Neural progenitor cell (in vitro differentiated cells): ENCODE measurements around the gene LPIN1. TPM values are rescaled to one million over a fixed set of nuclear protein-coding genes. Genes with fewer than 3 reads are reported as not detected.

Source experiments
- DNase-seq: peaks from one replicate; pipeline ENCODE4 v3.0.0-alpha.2; 2016; ENCODE audit warnings: low spot score
- H2AFZ ChIP-seq: fragments of 200-600 bp; sonication (generic); replicated peaks from 2 replicates; pipeline ENCODE4 v1.6.1; 2016; ENCODE audit warnings: antibody characterized with exemption
- H3F3A ChIP-seq: fragments of 200-600 bp; sonication (generic); 2 replicates; pipeline ENCODE4 v1.6.1; 2016; ENCODE audit warnings: antibody characterized with exemption, low read depth
- H3K27ac ChIP-seq: fragments of 200-600 bp; sonication (generic); 2 replicates; pipeline ENCODE4 v1.5.1; 2016; ENCODE audit warnings: mild to moderate bottlenecking
- H3K27me3 ChIP-seq: fragments of 200-600 bp; sonication (generic); 2 replicates; pipeline ENCODE4 v1.6.1; 2016; ENCODE audit warnings: mild to moderate bottlenecking, moderate library complexity
- H3K36me3 ChIP-seq: fragments of 200-600 bp; sonication (generic); 2 replicates; pipeline ENCODE4 v1.5.1; 2016
- H3K4me1 ChIP-seq: fragments of 200-600 bp; sonication (generic); 2 replicates; pipeline ENCODE4 v1.6.1; 2016; ENCODE audit warnings: mixed run types
- H3K4me2 ChIP-seq: fragments of 200-600 bp; sonication (generic); 2 replicates; pipeline ENCODE4 v1.6.1; 2016
- H3K4me3 ChIP-seq: fragments of 200-600 bp; sonication (generic); 2 replicates; pipeline ENCODE4 v1.5.1; 2016
- H3K79me2 ChIP-seq: fragments of 200-600 bp; sonication (generic); 2 replicates; pipeline ENCODE4 v1.6.1; 2016; ENCODE audit warnings: low read depth
- H3K9ac ChIP-seq: fragments of 200-600 bp; sonication (generic); 2 replicates; pipeline ENCODE4 v1.6.1; 2016
- H3K9me3 ChIP-seq: fragments of 200-600 bp; sonication (generic); 2 replicates; pipeline ENCODE4 v1.5.1; 2016; ENCODE audit warnings: low read depth
- H4K20me1 ChIP-seq: fragments of 200-600 bp; sonication (generic); 2 replicates; pipeline ENCODE4 v1.6.1; 2016; ENCODE audit warnings: low read depth
- H3K27ac Mint-ChIP-seq: 3 replicates; pipeline ENCODE4 v1.8.0; 2021; ENCODE audit warnings: mixed read lengths
- H3K27me3 Mint-ChIP-seq: 2 replicates; pipeline ENCODE4 v1.8.0; 2022; ENCODE audit warnings: low read depth, mild to moderate bottlenecking, inconsistent platforms, moderate library complexity, mixed read lengths; ENCODE audit not compliant: insufficient read depth
- H3K36me3 Mint-ChIP-seq: 3 replicates; pipeline ENCODE4 v1.8.0; 2021; ENCODE audit warnings: mixed read lengths
- H3K4me1 Mint-ChIP-seq: 3 replicates; pipeline ENCODE4 v1.8.0; 2021; ENCODE audit warnings: mixed read lengths
- H3K4me3 Mint-ChIP-seq: 3 replicates; pipeline ENCODE4 v1.8.0; 2021; ENCODE audit warnings: mild to moderate bottlenecking, moderate library complexity, mixed read lengths
- H3K9me3 Mint-ChIP-seq: 3 replicates; pipeline ENCODE4 v1.8.0; 2020; ENCODE audit warnings: mixed read lengths
- EZH2 ChIP-seq: fragments of 200-600 bp; sonication (generic); IDR thresholded peaks from 2 replicates; pipeline ENCODE4 v1.6.1; 2017; ENCODE audit warnings: antibody characterized with exemption, mild to moderate bottlenecking, moderate library complexity
- EZH2phosphoT487 ChIP-seq: fragments of 200-600 bp; sonication (generic); IDR thresholded peaks from 2 replicates; pipeline ENCODE4 v1.6.1; 2017; ENCODE audit warnings: antibody characterized with exemption
- total RNA-seq: library from RNA; depleted of rRNA; stranded (reverse); fragments of >200 nt; gene quantifications from 2 replicates; pipeline ENCODE4 v1.2.3, GENCODE V29; 2015; ENCODE audit warnings: low replicate concordance
- TF ChIP-seq, protein P1 (sequence below): fragments of 200-600 bp; sonication (generic); IDR thresholded peaks from 2 replicates; pipeline ENCODE4 v1.5.1; 2017; ENCODE audit warnings: antibody characterized with exemption, mild to moderate bottlenecking

LPIN1 gene
- total RNA-seq, 1 donor from 2014 or later, result 18.0 TPM

DNA sequence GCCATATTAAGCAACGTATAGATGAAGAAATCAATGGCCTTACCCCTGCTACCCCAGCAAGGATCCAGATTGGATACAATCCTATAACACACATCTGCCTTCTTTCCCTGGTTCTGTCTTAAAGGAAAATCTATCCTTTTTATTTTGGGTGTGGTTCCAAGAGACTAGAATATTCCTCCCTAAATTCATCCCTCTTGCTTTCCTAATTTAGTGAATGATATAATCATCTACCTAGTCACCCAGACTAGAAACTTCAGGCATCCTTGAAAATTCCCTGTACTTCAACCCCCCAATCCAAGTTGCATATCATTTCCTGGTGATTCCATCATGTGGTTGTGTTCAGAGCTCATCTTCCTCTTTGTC, 35.1 kb upstream of the LPIN1 start:
- H3K27ac Mint-ChIP-seq, result peak overlapping the region; percentile 18
- Histone ChIP-seq H3K4me3 (no peak overlapping the region), H2AFZ (no peak overlapping the region), H3K36me3 (no peaks in the 10 kb centered on the region), H3K4me2 (no peak overlapping the region), H3K9me3 (no peaks in the 10 kb centered on the region), H3K4me1 (no peaks in the 10 kb centered on the region), H4K20me1 (no peaks in the 10 kb centered on the region), H3K9ac (no peak overlapping the region), H3K27me3 (no peaks in the 10 kb centered on the region), H3K79me2 (no peaks in the 10 kb centered on the region), H3F3A (no peaks in the 10 kb centered on the region), H3K27ac (no peak overlapping the region)
- peaks cover 3% of the 10 kb centered on the region for H3K9me3 Mint-ChIP-seq
- H3K27me3 Mint-ChIP-seq, result peaks cover 12% of the 10 kb centered on the region
- DNase-seq, result no peak
- peaks cover 24% of the 10 kb centered on the region for H3K4me1 Mint-ChIP-seq
- TF ChIP-seq EZH2phosphoT487, result no peak
- TF ChIP-seq EZH2, result no peak
- TF ChIP-seq, protein P1, sequence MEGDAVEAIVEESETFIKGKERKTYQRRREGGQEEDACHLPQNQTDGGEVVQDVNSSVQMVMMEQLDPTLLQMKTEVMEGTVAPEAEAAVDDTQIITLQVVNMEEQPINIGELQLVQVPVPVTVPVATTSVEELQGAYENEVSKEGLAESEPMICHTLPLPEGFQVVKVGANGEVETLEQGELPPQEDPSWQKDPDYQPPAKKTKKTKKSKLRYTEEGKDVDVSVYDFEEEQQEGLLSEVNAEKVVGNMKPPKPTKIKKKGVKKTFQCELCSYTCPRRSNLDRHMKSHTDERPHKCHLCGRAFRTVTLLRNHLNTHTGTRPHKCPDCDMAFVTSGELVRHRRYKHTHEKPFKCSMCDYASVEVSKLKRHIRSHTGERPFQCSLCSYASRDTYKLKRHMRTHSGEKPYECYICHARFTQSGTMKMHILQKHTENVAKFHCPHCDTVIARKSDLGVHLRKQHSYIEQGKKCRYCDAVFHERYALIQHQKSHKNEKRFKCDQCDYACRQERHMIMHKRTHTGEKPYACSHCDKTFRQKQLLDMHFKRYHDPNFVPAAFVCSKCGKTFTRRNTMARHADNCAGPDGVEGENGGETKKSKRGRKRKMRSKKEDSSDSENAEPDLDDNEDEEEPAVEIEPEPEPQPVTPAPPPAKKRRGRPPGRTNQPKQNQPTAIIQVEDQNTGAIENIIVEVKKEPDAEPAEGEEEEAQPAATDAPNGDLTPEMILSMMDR, result no peak
- no peak overlapping the region for H3K4me3 Mint-ChIP-seq
- no peaks in the 10 kb centered on the region for H3K36me3 Mint-ChIP-seq

DNA sequence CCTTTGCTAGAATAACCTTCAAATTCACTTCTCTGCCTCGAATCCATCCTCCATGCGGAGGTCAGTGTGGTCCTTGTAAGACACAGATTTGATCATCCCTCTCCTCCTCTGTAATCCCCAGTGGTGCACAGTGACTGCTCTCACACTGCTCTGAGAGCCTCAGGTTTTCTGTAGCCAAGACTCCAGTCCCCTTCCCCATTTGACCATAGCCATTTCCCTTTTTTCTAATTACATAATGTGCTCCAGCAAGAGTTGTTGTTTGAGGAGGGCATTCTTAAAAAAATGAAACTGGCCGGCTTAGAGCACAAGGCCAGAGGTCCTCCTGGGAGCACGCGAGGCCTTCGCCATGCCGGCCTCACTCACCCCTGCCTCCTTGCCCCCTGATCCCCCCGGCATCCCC, 34.7 kb upstream of the LPIN1 start:
- Histone ChIP-seq H3K36me3 (no peaks in the 10 kb centered on the region), H3K4me1 (no peaks in the 10 kb centered on the region), H3K9ac (no peak overlapping the region), H3K4me3 (no peak overlapping the region), H2AFZ (no peak overlapping the region), H3K9me3 (no peaks in the 10 kb centered on the region), H3K4me2 (no peak overlapping the region), H3K79me2 (no peaks in the 10 kb centered on the region), H3K27ac (no peak overlapping the region), H3F3A (no peaks in the 10 kb centered on the region), H3K27me3 (no peaks in the 10 kb centered on the region), H4K20me1 (no peaks in the 10 kb centered on the region)
- peaks cover 3% of the 10 kb centered on the region for H3K9me3 Mint-ChIP-seq
- H3K27me3 Mint-ChIP-seq, result peaks cover 12% of the 10 kb centered on the region
- no peak for DNase-seq
- H3K4me1 Mint-ChIP-seq, result peaks cover 26% of the 10 kb centered on the region
- H3K36me3 Mint-ChIP-seq, result no peaks in the 10 kb centered on the region
- TF ChIP-seq EZH2phosphoT487 (no peak), EZH2 (no peak)
- TF ChIP-seq, protein P1, result no peak
- no peak overlapping the region for H3K27ac Mint-ChIP-seq
- H3K4me3 Mint-ChIP-seq, result no peak overlapping the region

DNA sequence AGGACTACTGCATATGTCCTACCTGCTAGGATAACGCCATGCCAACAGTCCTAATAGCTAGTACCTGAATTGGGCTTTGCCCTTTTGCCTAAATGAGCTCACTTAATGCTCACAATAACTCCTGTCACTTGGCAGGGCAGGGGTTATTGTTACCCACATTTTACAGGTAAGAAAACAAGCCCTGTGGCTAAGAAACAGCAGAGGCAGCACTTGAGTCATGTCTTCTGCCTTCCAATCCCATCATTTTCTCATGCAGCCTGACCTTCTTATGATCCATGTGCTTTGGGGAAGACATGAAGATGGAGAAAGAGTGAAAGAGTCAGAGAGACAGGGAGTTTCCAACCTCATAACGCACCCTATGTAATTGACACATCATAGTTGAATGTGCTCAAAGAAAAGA, 33.6 kb upstream of the LPIN1 start:
- Mint-ChIP-seq H3K4me3 (no peak overlapping the region), H3K27me3 (peaks cover 8% of the 10 kb centered on the region), H3K4me1 (peaks cover 31% of the 10 kb centered on the region), H3K27ac (no peak overlapping the region), H3K9me3 (no peaks in the 10 kb centered on the region), H3K36me3 (no peaks in the 10 kb centered on the region)
- Histone ChIP-seq H3K4me3 (no peak overlapping the region), H3K9ac (no peak overlapping the region), H3F3A (no peaks in the 10 kb centered on the region), H2AFZ (no peak overlapping the region), H3K27ac (no peak overlapping the region), H3K27me3 (no peaks in the 10 kb centered on the region), H4K20me1 (no peaks in the 10 kb centered on the region), H3K79me2 (no peaks in the 10 kb centered on the region), H3K36me3 (no peaks in the 10 kb centered on the region), H3K4me2 (no peak overlapping the region), H3K9me3 (no peaks in the 10 kb centered on the region), H3K4me1 (no peaks in the 10 kb centered on the region)
- no peak for DNase-seq
- TF ChIP-seq, protein P1, result no peak
- TF ChIP-seq EZH2 (no peak), EZH2phosphoT487 (no peak)

DNA sequence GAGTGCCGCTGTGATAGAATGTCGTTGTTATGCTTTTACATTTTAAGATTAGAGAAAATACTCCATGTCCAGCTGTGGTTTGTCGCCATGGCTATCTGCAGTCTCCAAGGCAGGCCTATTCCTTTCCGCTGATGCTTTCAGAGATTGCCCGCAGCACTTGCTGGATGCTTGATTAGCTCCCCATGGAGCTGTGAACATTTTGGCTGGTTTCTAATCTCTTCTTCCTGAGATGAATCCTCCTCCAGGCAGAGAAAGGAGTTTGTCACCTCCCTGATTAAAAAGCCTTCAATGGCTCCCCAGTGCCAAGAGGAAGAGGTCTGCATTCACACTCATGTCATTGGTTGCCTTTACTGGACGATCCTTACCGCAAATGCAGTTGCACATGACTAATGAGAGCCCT, 32.6 kb upstream of the LPIN1 start:
- H3K4me1 ChIP-seq, result no peaks in the 10 kb centered on the region
- no peak overlapping the region for H2AFZ ChIP-seq
- Mint-ChIP-seq H3K36me3 (no peaks in the 10 kb centered on the region), H3K27ac (peak overlapping the region; percentile 34), H3K9me3 (no peaks in the 10 kb centered on the region), H3K27me3 (peaks cover 6% of the 10 kb centered on the region), H3K4me3 (no peak overlapping the region), H3K4me1 (peaks cover 32% of the 10 kb centered on the region)
- H3K27me3 ChIP-seq, result no peaks in the 10 kb centered on the region
- no peaks in the 10 kb centered on the region for H3F3A ChIP-seq
- H3K79me2 ChIP-seq, result no peaks in the 10 kb centered on the region
- no peaks in the 10 kb centered on the region for H3K36me3 ChIP-seq
- no peaks in the 10 kb centered on the region for H4K20me1 ChIP-seq
- peak; percentile 14 for DNase-seq
- H3K4me2 ChIP-seq, result no peak overlapping the region
- H3K9ac ChIP-seq, result no peak overlapping the region
- no peaks in the 10 kb centered on the region for H3K9me3 ChIP-seq
- H3K4me3 ChIP-seq, result no peak overlapping the region
- H3K27ac ChIP-seq, result no peak overlapping the region
- no peak for TF ChIP-seq EZH2phosphoT487
- no peak for TF ChIP-seq EZH2
- TF ChIP-seq, protein P1, result no peak
